Stimulated activated CD4-positive, alpha-beta T cell treated with anti-CD3 and anti-CD28 coated beads, TNF-alpha, amount 100 ng/mL, for 1 hour (primary cell): ENCODE results near the gene KLHL30.
"Not testable (repeated sequence)": the region's sequence is repeated elsewhere in the genome, so short reads cannot be mapped to it uniquely, and the experiment has no call there.

Source experiments
- DNase-seq, 3 donors: peaks; one replicate each; pipeline ENCODE4 v3.0.0-alpha.2; 2020; ENCODE audit warnings: low read depth in 3 of 3, low spot score in 1 of 3

The KLHL30 gene

DNA sequence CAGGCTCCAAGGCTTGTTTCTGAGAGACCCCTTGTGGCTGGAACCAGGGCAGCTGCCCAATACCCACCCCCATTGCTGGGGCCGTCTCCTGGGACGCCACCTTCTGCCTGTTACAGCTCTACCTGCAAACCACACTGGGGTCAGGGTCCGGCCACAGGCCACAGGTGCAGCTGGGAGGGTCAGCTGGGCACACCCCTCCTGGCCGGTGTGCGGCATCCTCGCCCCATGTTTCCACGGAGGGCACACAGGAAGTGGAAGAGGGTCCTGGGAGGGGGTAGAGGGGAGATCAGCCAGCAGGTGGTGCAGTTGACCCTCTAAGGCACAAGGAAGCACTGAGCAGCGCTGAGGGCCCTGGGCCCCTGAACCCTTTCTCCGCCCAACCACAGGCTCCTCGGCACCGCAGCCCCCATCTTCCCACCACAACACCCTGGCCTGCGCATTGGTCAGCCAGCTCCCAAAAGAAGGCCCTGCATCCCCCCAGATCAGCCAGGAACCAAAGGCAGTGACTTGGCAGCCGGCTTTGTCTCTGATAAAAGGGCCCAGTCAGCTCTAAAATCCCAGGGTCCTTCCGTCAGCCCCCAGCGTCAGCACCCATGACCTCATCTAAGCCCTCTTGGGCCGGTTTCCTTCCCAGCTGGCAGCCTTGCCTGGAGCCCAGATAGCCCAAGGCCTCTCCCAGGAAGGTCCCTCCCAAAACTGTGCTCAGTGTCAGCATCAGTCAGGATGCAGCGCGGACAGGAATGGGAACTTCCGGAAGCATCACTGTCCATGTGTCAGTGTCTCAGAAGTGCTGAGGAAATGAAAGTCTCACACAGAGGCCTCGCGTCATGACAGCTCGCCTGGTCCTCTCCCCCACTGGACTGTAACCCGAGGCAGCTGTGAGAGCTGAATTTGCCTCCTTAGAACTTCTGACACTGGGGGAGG lies 22.0 kb downstream of the KLHL30 start:
- DNase-seq, result no peak

DNA sequence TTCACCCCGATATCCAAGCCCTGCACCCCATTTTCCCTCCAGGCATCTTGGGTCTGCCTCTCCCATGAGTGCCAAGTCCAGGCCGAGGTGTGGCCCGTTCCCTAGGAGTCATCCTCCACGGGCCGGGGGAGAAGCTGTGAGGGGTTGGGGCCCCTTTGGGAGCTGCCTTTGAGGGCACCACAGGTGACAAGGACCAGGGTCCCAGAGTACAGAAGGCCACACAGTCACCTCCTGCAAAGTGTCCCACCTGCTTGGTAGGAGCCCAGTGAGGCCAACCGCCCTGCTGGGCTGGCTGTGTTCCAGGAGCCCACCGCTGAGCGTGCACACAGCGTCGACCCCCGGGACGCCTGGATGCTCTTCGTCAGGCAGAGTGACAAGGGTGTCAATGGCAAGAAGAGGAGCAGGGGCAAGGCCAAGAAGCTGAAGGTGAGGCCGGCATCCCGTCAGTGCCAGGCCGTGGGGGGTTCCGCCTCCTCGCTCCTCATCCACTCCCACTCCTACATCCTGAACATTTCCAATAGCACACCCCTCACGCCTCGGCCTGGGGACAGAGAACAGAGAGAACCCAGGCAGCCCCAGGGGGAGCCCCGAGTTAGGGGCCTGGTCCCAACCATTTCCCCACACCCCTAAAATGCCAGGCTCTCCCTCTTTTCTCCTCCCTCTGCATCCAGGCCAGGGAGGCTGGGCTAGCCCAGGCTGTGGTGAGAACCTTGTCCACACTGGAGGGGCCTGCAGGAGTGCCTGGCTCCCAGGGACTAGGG lies 23.0 kb downstream of the KLHL30 start:
- no peak for DNase-seq

DNA sequence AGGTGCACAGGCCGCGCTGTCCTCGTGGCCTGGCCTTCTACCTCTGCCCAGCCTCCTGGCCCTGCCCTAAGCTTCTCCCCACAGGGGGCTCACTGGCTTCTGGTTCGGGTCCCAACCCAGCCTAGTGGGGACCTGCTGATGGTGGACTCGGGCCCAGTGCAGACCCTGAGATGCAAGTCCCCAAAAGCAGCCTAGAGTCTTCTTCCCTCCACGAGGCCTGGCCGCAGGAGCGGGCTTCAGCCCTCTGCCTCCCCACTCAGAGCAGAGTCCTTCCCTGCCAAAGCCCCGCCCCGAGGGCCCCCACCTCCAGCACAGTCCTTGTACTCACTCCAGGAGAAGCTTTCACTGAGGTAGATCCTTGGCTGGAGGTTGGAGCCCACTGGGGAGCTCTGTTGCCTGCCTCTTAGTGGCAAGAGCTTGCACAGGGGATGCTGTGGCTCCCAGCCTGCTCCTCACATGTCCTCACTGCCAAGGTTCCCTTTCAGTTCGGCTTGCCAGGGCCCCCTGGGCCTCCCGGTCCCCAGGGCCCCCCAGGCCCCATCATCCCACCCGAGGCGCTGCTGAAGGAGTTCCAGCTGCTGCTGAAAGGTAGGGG lies 23.9 kb downstream of the KLHL30 start:
- no peak for DNase-seq

DNA sequence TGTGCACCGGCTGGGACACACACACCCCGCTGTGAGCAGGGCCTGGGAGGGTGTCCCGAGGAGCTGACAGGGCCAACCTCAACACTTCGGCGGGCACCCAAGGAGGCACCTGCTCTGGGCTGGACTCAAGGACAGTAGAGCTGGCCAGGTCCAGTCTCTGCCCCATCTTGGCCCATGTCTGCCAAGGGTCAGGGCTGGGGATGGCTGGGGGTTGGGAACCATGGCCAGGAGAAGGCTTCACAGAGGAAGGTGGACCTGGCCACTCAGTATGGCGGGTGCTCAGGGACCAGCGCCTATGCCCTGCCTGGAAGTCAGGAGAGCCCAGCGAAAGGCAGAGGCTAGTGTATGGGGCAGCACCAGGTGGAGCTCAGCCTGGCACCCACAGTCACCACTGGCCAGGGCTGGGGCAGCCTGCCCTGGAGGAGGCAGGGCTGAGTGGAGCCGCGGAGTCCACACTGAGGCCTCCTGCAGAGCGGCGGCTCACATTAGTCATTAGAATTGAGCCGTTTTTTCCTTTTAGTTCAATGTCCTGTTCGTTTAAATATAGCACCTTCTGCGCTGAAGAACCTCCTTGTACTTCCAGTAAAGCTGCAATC lies 24.5 kb downstream of the KLHL30 start:
- no peak for DNase-seq

DNA sequence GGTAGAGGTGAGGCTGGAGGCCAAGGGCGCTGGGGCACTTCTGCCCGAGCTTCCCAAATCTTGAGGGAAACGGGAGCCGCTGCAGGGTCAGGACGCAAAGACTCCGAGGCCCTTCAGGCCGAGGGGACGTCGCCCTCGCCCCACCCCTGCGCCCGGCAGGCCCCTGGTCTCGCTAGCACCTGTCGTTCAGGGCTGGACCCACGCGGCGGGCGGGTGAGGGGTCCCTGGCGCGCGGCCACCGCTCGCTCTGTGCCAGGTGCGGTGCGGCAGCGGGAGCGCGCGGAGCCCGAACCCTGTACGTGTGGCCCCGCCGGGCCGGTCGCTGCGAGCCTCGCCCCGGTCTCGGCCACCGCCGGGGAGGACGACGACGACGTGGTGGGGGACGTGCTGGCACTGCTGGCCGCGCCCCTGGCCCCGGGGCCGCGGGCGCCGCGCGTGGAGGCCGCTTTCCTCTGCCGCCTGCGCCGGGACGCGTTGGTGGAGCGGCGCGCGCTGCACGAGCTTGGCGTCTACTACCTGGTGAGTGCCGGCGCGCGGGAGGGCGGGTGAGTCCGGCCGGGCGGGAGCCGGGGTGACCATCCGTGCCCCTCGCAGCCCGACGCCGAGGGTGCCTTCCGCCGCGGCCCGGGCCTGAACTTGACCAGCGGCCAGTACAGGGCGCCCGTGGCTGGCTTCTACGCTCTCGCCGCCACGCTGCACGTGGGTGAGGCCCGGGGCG lies 25.2 kb downstream of the KLHL30 start:
- no peak for DNase-seq

DNA sequence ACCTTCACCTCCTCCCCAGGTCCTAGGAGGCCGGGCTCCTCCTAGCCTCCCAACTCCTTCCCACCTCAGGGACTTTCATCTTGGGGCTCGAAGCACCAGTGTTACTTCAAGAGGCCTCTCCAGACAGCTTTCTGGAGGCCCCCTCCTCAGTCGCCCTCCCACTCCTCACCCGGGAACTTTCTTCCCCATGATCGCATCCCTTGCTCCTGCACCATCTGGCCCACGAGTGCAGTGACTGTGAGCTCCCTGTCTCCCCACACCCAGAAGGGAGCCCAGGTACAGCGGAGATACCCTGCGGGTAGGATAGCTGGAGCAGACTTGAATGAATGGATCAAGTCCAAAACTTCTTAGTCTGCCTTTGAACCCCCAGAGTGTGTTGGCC lies 26.4 kb downstream of the KLHL30 start:
- DNase-seq, result no peak

DNA sequence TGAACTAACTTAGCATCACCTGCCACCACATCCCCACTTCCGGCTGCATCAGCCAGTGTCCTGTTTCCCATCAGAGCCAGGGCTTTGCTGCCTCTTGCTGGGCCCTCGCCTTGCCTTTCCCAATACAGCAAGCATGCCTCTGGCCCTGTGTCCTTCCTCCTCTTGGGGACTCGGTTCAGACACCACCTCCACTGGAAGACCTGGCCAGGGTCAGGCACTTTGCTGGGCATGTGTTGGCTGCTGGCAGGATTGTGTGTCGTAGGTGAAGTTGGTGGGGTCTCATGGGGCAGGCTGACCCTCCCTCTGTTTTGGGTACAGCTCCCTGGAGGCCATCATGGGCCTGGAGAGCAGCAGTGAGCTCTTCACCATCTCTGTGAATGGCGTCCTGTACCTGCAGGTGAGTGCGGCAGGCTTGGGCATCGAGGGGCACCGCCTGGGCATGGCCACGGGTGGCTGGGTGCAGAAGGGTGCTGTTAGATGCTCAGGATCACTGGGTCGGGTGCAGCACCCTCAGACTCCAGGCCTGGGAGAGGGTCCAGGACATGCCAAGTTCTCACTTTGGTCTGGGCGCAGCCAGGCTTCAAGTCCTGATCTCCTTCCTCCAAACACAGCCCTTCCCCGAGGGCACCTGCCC lies 26.9 kb downstream of the KLHL30 start:
- DNase-seq, result no peak

DNA sequence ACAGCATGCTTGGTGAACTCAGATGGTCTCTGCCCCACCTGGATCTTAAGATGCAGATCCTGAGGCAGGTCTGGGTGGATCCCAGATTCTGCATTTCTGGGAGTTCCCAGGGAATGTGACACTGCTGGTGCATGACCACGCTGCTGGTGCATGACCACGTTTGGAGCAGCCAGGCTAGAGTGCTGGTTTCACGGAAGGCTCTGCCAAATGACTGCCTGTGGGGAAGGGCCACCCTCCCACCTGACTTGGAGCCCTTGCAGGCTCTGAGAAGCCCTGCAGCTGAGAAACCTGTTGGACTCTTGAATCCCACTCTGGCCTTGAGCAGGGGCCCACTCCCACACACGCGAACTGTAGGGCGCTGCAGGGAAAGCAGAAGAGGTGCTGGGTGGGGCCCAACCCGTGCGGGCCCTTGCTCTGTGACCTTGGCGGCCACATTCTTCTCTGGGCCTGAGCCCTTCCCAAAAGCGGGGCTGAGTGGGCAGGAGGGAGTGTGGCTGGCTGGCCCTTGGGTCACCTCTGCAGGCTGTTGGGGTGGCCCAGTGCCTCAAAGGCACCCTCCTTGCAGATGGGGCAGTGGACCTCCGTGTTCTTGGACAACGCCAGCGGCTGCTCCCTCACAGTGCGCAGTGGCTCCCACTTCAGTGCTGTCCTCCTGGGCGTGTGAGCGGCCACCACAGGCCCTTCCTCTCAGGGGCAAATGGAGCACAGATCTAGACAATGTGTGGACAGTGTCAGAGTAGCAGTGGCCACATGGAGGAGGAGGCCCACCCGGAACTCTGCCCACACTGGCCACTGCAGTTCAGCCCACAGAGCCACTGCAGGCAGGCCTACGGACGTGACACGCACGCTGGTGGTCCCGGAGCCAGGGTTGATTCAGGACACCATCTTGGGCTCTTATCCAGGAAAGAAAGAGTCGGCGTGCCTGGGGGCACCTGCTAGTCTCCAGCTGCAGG lies 28.2 kb downstream of the KLHL30 start:
- DNase-seq, result no peak

DNA sequence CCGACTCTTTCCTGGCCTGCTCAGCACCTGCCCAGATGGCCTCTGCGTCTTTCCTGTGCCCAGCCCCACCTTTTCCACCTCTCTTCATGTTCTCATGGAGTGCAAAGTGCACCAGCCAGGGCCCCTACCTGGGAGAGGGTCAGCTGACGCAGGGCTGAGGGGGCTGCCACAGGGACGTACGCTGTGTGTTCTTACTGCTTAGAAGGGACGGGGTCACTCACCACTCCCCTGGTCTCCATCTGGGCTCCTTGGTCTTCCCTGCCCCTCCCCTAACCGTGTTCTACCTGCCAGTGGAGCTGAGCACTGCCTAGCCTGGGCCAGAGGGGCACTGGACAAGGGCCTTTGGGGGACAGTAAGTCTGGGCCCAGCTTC lies 28.9 kb downstream of the KLHL30 start:
- DNase-seq, result no peak

DNA sequence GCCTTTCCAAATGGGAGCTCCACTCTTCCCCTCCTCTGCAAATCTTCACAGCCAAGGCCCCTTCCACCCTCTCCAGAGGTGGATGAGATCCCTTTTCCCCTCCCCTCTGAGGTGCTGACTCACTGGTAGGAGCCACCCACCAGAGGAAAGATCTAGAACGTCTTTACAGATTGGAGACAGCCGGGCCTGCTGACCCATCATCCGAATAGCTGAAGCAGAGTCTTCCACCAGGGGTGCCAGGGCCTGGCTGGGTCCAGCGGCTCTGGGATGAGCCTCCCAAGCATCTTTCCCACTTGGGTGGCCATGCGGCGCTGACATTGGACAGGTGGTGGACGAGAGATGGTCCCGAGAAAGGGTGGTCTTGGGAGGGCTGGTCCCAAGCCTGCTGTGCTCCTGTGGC lies 29.3 kb downstream of the KLHL30 start:
- no peak for DNase-seq

DNA sequence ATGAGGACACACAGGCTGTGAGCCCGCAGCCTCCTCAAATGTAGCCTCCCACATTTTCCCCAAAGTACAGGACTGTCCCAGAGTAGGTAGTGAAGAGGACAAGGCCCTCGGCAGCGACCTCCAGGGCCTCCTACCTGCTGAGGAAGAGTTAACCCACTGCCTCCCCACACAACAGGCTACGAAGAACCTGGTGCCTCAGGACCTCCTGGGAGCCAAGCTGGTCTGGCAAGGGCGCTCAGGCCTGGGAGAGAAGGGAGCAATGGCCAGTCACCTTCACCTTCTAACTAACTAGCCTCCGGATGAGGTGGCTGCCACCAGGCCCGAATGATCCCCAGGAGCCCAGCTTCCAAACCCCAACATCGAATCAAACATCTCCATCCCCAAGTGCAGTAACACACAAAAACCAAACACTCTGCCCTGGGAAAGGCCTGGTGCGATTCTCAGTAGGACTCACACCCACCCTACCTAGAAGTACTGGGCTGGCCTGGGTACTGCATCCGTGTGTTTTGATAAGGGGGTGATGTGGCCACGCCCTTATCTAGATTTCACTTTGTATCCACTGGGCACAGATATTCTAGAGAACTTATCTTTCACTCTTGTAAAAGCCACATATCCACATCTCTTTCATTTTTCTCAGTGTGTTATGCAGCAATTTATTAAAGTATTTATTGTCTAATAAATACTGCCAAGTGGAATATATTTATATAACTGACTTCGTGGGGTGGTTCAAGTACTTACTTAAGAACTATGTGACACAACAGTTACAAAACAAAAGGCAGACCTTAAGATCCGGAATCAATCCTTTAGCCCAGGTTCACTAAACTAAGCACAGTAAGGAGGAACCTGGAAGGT lies 30.0 kb downstream of the KLHL30 start:
- DNase-seq, result no peak

DNA sequence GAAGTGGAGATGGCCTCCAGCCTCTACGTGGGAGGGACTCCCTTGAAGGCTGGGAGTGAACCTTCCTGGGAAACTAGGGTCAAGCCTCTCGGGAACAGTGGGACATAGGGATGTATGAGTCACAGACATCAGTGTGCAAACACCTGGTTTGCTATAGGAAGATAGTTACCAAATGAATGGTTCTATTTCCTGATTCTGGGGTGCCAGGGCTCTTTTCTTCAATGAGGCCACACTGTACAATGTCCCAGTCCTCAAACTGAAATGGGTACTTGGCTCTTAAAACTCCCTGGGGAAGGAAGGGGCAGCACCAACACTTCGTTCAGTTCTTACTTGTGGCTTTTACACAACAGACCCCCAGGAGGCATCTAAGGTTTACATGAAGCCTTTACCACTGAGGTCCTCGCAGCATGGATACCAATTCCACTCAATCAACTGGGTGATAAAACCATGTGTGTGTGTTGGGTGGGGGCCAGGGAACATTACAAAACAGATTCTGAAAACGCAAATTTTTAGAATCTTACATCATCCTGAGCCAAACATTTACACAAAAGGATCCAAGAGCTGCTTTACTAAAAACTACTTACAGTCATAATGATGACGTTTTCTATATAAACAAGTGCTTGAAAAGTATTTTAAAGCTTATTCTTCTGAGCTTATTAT lies 30.7 kb downstream of the KLHL30 start:
- DNase-seq, result no peak

DNA sequence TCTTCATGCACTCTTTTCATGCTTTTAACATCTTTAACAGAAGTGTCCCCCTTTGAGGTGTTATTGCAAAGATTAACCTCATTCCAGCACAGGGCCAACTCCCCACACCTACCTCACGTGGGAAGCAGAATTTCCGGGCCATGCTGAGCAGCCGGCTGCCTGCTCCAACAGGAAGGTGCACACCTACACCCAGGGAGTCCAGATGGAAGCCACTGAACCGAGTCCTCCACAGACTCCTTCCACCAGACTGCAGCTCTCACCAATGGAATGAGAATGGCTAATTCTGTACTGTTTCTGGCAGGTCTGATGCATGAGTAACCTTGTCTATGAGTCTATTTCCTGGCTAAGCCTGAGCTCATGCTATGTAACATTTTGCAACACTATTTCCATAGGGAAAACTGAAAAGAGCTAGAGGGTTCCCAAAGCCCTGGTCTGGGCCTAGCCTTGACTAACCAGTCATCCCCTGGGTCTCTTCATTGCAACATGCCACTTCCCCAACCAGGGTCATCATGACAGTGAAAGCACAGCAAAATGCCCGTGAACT lies 31.3 kb downstream of the KLHL30 start:
- DNase-seq, result no peak

DNA sequence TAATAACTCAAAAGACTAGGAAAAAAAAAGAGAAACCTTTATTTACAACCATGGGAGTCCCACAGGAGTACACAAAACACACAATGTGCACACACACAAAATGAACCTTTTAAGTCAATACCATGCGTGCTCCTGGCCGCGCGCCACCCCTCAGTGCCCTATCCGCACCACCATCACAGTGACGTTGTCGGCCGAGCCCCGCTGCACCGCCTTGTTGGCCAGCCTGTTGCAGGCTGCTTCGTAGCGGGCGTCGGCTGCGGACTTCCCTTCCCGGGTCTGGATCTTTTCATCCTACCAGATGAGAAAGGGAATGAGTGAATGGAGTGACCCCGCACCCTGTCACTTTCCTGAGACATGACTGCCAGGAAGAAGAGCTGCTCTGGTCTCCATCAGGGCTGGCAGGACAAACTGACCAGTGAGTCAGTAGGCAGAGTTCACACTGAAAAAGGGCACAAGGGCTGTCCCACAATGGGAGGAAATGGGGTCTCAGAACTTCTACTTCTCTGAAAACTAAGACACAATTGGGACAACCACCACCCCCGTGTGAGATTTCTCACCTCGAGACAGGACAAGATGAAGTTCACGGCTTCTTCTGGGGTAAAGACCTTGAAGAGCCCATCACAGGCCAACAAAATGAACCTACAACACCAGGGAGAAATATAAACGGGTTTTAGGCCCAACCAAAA lies 32.1 kb downstream of the KLHL30 start:
- no peak for DNase-seq

DNA sequence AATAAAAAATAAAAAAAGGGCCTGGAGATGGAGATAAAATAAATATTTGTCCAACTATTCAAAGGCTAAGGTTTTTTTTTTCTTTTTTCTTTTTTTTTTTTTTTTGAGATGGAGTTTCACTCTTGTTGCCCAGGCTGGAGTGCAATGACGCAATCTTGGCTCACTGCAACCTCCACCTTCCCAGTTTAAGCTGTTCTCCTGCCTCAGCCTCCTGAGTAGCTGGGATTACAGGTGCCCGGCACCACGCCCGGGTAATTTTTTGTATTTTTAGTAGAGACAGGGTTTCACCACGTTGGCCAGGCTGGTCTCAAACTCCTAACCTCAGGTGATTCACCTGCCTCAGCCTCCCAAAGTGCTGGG lies 32.6 kb downstream of the KLHL30 start:
- not testable (repeated sequence) for DNase-seq

DNA sequence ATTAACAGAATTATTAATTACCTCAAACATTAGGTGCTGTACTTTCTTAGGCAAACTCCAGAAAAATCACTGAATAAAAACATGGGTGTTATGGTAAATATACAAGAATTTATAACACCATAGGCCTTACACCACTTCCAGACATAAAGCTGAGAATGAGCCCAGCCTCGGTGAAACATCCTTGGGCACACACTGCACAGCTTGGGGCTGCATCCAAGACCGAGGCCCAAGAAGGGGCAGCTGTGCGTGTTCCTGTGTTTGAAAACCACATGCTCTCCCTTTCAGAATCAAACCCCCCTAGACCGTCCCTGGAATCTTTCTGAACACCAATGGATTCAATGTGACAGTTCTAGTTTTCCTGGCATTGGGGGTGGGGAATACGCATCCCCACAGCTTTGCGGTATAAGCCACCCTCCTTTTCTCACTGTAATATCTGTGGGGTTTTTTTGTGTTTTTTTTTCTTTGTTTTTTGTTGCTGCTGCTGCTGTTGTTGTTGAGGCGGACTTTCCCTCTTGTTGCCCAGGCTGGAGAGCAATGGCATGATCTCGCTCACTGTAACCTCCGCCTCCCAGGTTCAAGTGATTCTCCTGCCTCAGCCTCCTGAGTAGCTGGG lies 33.2 kb downstream of the KLHL30 start:
- no peak for DNase-seq

DNA sequence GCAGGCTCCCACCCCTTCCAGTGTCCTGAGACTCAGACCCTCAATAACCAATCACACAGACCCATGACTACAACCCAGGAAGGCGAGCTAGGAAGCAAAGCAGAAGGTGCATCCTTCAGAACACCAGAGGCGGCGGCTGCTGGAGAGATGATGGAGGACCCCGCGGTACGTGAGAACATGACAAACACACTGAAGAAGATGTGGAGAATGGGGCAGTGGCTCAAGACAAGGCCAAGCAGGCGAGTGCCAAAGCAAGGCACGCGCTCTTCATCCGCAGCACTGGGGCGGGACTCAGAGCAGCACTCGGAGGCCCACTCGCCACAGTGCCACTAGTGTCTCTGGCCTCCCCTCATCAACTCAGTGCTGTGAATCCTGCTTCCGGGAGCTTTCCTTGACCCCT lies 34.0 kb downstream of the KLHL30 start:
- DNase-seq, result no peak
